Activated naive CD4-positive, alpha-beta T cell treated with Interleukin-2 at 50 U/mL for 16 hours (primary cell): ENCODE data around the gene RCSD1.

Experiments
- DNase-seq: peaks from one replicate; pipeline ENCODE4 v3.0.0-alpha.2; 2020

RCSD1 gene

DNA sequence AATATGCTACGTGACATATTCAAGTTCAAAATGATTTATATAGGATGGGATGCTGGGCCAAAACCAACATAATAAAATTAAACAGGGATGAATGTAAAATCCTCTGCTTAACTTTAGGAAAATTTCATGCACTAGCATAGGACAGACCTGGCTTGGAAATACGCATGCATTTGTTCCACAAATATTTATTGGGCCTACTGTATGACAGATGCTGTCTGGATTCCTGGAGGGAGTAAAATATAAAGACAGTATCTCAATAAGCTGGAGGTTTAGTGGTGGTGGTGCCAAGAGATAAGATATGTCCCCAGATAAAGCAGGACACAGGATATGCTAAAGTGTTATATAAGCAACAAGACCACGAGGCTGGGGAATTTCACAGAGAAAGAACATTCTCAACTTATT, 15.1 kb downstream of the RCSD1 start:
- no peak for DNase-seq

DNA sequence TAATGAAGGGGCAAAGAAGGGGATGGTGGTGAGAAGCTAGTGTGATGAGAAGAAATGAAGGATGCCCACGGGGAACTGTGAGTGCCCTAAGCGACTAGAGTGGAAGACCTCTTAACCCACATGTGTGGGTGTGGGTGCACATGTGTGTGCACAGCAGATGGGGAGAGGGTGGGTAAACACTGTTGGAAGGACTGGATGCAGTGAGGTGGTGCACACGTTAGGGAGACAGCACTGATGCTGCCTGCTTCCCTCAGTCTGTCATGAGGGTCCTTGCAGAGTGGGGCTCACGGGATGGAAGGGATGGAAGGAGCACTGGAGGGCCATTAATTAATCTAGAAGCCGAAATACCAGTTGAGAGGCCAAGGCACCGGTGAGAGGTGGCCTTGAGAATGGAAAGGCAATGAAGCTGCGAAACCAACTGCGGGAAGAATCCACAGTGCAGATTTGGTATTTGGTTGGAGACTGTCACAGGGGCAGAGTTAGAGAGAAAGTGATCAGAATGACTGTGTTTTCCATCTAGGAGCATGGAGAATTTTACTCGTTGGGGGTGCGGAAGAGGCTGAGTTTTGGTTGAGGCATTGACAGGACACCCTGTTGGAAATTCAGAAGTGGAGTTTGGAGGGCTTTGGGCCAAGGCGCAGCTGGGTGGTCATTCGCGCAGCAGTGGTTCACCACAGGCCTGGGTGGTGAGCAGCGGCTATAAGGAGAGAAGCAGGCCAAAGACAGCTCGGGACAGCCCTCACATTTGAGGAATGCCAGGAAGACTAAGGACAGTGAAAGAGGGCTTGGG, 15.8 kb downstream of the RCSD1 start:
- DNase-seq, result no peak

DNA sequence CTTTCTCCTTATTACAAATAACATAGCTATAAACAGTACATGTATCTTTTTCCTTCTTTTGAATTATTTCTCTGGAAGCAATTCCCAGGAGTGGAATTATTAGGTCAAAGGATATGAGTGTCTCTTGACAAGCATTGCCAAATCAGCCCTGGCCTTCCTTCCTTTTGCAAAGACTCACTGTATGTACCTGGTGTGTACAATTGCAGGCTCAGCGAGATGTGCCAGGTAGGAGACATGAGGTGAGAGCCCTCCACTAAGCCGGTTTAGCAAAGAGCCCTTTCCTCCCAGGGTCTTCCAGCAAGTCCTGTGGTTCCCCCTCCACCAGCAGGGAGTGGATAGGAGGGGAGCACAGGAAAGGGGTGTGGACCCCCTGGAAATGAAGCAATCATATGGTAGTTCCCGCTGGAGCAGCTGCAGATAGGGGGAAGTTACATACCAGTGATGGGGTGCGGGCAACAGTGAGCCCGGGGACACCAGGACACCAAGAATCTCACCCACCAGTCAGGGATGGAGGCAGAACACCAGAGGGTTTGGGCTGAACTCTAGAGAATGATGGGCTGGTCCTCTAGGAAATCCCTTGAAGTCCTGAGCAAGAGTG, 18.3 kb downstream of the RCSD1 start:
- DNase-seq, result no peak

DNA sequence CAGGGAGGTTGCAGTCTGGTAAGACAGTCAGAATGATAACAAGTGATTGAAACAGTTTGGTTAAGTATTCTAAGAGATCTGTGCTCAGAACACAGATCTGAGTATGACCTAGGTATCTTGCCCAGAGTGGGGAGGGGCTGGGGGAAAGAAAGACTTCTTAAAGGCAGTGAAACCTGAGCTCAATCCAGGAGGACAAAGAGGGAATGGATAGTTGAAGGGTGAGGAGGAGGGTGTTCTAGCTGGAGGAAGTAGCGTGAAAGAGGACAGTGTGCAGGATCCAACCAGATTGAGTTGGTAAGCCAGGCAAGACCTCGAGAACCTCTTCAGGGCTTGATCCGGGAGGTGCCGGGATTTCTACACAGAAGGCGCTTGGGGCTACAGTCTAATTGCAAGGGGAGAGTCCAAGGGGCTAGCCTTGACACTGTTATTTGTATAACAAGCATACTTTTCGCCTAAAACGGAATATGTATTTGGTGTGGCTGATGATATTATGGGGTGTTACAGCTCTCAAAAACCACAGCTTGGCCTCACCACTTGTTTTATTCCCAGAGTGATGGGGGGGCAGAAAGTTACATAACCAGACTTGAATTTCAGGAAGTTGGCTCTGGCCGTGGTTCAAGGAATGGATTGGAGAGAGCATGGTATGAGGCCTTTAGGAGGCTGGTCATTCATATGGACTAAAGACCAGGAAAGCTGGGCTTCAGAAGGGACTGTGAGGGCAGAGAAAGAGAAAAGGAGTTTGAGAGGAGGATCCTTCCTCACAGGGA, 19.1 kb downstream of the RCSD1 start:
- DNase-seq, result no peak

DNA sequence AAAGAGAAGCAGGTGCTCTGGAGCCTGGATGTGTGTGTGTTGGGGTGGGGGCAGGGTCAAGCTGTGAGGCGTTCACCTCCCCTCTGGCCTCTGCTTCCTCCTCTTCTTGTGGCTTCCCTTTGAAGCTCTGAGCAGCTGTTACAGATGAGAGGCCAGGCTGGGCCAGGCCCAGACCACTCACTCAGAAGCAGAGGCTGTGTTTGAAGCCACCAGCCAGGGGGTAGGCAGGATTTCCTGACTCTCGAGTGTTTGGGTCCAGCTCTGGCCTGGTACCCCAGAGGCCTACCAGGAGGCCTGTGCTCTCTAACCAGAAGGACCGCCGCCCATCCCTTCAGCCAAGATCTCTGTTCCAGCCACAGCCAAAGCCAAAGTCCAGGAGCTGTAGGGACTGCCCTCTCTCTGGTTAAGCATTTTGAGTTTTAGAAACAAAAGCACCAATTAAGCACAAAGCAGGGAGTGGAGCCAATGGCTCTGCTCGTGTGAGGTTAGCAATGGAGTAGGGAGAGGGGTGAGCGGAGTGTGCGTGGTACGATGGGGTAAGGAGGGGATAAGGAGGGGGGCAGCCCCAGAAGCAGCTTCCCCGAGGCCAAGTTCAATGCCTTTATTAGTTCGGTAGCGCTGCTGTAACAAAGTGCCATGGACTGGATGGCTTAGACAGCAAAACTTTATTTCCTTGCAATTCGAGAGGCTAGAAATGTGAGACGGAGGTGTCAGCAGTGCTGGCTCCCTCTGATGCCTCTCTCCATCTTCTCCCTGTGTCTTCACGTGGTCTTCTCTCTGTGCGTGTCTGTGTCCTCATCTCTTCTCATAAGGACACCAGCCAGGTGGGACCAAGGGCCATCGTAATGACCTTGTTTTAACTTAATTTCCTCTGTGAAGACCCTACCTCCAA, 20.5 kb downstream of the RCSD1 start:
- DNase-seq, result no peak

DNA sequence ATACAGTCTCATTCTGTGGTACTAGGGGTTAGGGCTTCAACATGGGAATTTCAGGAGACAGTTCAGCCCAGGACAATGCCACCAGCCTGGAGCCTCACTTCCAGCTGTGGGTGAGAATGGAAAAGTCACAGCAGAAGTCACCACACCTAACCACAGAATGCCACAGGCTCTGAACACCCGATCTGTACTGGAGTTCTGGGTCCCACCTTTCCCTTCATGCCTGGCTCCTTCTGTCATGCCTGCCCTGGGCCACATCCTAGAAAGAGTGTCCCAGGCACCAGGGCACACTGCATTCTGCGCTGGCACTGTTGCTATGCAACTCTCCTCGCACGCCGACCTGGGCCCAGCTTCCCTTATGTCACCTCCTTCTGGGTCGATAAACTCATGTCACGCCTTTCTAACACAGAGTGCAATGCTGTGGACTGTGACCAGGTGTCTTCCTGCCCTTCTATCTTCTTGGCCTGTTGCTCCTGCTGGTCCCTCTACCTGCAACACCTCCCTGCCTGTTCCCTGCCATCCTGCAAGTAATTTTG, 21.2 kb downstream of the RCSD1 start:
- DNase-seq, result no peak

DNA sequence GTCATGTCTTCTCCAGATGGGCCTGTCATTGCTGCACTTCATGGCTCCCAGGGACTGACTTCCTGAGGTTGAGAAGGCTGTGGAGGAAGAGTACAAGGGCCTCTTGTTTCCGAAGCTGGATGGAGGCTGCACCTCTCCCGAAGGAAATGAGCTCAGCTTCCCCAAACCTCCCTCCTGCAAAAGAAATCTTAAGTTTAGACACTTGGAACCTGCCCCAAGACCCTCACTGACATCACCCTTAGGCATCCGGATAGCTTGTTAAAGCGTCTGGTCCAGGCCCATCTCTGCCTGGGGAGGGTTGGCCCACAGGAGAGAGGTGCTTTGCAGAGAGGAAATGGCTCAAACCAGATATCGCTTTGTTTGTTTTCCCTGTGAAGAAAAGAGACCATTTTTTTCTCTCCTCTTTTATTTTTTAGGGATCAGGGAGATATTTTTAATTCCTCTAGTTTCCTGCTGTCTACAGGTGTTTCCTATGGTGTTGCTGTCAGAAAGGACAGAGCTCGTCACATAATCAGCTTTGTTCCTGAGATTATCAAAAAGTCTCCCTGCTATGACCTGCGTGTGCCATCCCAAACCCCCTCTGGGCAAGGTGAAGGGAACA, 25.0 kb downstream of the RCSD1 start:
- DNase-seq, result no peak

DNA sequence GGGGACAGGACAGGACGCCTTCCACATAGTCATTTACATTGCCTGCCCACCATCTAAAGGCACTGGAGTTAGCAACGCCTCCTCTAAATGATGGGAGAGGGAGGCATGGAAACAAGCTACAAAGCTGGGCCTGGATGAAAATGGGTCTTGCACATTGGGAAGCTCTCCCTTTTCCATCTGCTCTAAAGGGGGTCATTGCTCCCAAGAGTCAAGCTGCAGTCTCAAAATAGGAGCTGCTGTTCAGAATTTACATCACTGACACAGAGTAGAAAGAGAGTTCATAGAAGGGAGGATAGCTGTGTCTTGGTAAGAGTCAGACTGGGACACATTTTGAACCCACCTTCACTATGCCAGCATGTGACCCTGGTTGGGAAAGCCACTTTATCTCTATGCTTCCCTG, 26.6 kb downstream of the RCSD1 start:
- no peak for DNase-seq

DNA sequence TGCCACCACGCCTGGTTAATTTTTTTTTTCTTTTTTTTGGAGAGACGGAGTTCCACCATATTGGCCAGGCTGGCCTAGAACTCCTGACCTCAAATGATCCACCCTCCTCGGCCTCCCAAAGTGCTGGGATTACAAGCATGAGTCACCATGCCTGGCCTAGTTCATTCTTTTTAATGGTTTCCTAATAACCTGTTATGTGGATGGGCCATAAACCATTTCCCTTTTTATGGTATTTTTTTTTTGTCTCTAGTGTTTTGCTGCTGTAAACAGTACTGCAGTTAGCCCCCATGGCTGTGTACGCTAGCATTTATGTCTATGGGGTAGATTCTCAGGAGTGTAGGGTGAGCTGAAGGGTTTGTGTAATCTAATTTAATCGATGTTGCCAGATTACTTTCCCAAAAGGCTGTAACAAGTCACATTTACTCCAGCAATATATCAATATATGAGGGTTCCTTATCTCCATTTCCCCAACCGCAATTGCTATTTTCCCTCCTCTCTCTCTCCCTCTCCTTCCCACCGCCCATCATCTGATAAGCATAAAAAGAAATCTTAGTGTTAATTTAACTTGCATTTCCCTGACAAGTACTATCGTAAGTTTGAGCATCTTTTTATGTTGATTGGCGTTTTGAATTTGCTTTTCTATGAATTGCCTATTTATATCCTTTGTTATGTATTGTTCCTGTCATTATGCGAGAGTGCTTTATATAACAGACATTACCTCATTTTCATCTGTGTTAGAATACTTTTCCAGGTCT, 28.7 kb downstream of the RCSD1 start:
- no peak for DNase-seq

DNA sequence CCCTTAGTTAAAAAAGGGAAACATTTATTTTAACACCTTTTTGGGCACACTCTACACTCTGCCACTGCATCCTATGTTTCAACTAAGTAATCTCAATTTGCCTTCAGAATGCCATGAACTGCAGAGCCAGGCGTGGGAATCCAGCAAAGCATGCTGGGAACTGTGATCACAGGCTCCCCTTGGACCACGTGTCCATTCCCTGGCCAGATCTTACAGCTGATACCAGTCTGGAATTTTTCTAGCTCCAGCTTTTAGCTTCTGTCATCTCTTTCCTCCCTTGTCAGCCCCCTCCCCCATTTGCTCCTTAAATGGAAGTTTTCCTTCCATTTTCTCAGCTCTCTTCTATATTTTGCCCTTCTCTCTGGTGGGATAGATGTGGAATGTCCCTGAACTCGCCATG, 29.4 kb downstream of the RCSD1 start:
- no peak for DNase-seq

DNA sequence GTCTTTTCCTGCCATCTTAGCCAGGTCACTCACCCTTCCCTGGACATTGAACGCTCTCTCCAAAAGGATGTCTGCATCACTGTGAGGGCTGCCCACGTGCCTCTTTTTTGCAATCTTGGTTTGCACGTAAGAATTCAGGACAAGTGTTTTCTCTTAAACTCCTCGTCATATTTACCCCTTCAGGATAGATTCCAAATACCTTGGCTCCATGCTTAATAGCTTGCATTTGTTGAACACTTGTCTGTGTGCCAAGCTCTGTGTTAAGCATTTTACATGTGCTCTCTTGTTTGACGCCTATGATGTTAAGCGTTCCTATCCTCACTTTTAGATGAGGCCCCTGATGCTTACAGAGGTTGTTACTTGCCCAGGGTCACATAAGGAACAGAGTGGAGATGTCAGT, 29.8 kb downstream of the RCSD1 start:
- no peak for DNase-seq

DNA sequence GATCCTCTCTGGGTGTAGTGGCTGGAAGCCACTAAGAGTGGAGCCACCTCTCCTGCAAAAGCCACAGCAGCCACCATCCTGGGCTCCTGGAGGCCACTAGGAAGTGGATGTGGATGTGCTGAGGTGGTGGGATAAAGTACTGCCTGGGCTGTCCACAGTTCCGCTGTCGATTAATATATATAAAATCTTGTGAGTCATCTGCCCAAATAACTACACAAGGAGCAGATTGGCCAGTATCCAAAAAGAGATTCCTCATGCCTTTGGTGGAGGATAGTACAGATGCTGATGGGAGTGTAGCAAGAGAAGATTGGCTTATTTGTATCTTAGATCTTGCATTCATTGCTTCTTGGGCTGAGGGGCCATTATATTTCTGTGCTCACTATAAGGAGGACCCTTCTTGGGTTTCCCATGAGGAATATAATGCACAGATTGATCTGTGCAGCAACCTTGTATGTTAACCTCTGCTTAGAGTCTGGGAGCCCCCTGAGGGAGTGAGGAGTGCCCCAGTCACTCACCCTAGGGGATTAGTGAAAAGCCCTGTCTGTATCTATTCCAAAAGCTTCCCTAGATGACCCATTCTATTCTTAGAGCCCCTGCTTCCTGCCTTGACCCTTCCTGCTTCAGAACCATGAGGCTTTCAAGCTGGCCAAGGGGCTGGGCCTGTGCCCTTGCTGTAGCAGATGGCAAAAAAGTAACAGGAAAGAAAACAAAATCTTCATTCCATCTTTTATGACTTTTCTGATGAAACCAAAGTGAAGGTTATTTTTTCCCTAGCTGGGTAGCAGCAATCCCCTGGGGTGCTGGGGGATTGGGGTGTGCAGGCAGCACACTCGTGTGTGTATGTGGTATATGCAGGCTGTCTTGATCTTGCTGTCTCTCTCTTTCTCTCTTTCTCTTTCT, 31.7 kb downstream of the RCSD1 start:
- no peak for DNase-seq

DNA sequence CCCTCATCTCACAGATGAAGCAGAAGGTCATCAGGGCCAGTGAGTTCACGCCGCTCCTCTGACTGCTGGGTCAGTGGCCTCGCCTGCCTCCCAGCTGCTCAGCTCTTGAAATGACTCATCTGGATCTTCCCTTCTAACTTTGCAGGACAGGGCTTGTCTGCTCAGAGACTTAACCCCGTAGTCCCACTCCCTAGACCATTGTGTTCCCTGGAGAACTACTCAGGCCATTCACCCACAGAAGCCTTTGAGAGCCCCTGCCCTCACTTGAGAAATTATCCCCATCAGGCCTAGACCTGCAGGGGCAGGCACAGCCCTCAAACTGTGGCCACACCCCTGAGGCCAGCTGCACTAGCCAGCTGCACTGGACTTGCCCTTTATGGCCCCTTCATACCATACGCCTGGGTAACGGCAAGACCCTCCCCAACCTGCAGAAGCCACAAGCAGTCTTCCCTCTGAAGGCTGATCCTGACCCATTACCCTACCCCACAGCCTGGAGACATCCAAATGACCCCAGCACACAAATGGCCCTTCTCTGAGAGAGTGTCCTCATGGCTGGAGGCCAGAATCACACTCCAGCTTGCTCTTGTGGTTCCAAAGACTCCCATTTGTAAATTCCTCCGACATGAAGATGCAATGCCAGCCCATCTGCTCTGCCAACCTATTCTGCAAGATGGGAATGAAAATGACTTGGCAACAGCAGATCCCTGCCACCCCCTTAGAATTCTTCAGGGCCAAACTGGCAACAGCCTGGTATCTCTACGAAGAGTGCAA, 33.2 kb downstream of the RCSD1 start:
- DNase-seq, result no peak

DNA sequence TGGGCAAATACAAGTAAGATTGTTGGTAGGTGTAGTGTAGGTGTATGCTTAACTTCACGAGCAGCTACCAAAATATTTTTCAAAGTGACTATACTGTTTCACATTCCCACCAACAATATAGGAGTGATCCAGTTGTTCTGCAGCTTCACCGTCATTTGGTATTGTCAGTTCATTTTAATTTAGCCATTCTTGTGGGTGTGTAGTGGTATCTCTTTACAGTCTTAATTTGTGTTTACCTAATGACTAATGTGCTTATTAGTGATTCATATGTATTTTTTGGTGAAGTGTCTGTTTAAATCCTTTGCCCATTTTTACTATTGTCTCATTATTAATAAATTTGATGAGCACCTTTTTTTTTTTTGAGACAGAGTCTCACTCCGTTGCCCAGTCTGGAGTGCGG, 35.4 kb downstream of the RCSD1 start:
- no peak for DNase-seq

DNA sequence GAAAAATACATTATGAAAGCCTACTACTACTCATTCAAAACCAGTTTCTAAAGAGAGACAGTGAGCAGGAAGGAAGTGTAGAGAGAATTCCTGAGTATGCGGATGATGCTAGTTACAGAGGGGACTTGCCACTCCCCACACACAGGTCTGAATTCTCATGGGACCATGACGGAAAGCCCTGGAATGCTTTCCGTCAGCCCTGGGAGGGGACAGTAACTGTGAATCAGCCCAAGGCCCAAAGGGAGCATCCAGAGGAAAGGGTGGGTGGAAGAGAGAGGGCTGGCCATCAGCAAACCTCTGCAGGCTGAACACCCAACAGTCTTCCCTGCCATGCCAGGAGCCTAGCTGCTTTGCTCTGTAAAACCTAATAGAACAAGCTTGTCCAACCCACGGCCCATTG, 36.4 kb downstream of the RCSD1 start:
- no peak for DNase-seq

DNA sequence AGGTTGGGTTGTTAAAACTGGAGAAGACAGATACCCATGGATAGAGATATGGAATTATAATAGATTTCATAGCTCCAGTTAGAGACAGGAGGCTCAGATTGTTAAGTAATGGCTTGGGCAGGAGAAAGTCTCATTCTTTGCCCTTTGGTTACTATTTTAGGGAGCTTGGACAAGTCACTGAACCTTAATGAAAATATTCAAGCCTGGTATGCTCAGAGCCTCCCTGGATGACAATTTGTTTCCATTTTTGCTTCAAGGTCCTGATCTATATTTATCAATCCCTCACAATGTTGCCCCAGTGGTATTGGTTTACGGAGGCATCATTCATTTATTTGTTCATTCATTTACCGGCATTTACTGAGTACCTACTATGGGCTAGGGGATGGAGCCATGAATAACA, 37.5 kb downstream of the RCSD1 start:
- DNase-seq, result no peak

DNA sequence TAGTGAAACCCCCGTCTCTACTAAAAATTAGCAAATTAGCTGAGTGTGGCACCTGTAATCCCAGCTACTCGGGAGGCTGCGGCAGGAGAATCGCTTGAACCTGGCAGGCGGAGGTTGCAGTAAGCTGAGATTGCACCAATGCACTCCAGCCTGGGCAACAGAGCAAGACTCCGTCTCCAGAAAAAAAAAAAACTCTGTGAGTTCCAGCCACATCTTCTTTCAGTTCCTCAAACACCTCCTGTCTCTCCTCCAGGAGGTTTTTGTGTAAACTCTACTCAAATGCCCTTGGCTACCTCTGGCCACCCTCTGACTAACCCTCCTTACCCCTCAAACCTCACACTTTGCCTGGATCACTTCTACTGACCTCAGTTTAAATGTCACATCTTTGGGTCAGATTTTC, 38.1 kb downstream of the RCSD1 start:
- DNase-seq, result no peak

DNA sequence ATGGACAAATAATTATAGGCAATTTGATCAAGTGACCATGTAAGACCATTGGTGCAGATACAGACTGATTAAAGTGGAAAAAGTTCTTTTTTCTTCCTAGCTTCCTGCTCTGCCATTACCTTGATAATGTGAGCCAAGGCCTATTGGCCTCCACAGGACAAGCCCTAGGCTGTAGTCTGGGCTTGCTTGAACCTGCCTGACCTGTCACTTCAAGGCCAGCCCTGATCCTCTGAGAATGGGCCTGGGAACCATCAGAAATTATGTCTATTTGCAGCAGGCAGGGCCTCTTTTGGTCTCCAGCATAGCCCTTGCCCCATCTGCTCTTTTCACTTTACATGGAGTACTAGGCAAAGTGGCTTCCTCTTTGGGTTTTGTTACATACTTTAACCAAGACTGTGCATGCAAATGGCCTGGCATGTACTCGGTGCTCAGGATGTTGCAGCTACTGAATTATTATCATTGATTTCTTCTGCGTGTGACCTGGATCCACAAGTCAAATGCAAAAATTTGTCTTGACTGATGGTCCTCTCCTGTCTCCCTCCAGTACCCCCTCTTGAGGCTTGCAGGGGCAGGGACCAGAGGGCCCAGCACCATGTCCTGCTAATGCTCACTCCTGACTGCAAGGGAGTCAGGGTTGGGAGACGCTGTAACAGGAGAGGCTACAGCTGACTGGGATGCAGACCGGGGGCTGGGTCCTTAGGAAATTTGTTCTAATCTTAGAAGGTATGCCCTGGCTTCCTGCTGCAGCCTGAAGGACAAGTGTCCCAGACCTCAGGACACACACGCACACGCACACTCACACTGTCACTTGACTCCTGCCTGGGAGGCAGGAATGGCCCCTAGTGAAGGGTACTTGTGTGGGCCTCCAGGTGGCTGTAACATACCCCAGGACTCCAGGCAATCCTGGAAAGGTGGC, 39.4 kb downstream of the RCSD1 start:
- DNase-seq, result no peak

DNA sequence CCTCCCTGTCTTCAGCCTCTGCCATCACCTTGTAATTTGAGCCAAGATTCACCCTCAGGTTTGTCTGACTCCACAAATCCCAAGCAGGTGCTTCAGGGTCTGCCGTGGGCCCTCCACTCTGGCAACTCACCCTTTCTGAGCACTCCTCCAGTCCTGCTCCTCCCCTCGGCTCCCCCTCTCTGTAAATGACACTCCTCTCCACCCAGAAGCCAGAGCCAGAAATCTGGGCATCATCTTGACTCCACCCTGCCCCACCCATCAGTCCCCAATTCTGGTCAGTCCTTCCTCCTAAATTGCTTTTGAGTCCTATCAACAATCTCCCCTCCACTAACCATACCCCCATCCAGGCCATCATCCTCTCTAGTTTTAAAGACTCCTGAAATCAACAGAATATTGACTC, 40.5 kb downstream of the RCSD1 start:
- DNase-seq, result no peak
